ENCODE data around the gene MOB3C.
"Not testable (repeated sequence)": the region's sequence is repeated elsewhere in the genome, so short reads cannot be mapped to it uniquely, and the experiment has no call there.

Gene MOB3C

GRCh38 chr1:46616277-46617107 is at the start of gene MOB3C:
MOB3C (minus strand) TSS chr1:46616811; CDS start chr1:46613321, 3,490 bp downstream.
- peak; percentile 34 for DNase-seq (ENCODE audit: low read depth)

GRCh38 chr1:46665983-46666382 is 49.4 kb upstream of the MOB3C start:
- DNase-seq (ENCODE audit: low read depth), result no peak

GRCh38 chr1:46662919-46663318 is 46.3 kb upstream of the MOB3C start:
- DNase-seq (ENCODE audit: low read depth), result not testable (repeated sequence)

- DNase-seq (ENCODE audit: low read depth), result not testable (repeated sequence)
Observed at GRCh38 chr1:46660116-46660515, 43.5 kb upstream of the MOB3C start.

- DNase-seq (ENCODE audit: low read depth), result no peak
Observed at GRCh38 chr1:46659307-46659870, 42.8 kb upstream of the MOB3C start.

- no peak for DNase-seq (ENCODE audit: low read depth)
Observed at GRCh38 chr1:46657775-46658174, 41.2 kb upstream of the MOB3C start.

DNA sequence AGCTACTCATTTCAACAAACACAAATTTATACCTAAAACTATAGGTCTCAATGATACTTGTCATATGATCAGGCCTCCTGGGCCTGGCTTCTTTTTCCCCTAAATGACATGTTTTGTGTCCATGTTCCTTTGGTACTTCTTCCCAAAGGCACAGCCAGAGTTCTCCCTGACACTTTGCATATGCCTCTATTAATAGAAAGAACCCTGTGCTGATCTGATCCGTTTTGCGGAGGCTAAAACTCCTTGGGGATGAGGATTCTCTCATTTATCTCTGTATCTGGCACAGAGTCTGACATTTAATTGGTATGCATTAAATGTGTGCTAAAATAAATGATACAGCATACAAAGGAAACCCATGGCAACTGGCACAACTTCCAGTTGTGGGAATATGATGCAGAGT is 40.0 kb upstream of the MOB3C start:
- no peak for DNase-seq (ENCODE audit: low read depth)

GRCh38 chr1:46655848-46656247 is 39.2 kb upstream of the MOB3C start:
- DNase-seq (ENCODE audit: low read depth), result no peak

DNA sequence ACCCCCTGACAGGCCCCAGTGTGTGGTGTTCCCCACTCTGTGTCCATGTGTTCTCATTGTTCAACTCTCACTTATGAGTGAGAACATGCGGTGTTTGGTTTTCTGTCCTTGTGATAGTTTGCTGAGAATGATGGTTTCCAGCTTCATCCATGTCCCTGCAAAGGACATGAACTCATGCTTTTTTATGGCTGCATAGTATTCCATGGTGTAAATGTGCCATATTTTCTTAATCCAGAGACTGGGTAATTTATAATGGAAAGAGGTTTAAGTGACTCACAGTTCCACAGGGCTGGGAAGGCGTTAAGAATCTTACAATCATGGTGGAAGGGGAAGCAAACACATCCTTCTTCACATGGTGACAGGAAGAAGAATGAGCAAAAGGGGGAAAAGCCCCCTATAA is 38.1 kb upstream of the MOB3C start:
- DNase-seq (ENCODE audit: low read depth), result not testable (repeated sequence)

DNA sequence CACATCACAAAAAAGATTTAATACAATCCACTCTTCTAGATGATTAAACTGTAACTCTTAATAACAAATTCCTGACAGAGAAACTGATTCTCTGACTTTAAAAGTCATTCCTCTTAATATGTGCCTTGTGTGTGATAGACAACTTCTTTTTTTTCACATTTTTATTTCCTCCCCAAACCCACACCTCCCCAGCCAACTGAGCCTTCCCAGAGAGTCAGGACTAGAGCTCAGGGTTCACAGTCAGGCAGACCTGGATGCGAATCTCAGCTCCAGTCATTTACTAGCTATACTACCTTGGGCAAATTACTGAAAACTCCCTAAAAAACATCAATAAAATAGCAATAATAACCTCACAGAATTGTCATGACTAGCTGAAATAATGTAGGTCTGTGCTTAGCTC is 37.4 kb upstream of the MOB3C start:
- no peak for DNase-seq (ENCODE audit: low read depth)

DNA sequence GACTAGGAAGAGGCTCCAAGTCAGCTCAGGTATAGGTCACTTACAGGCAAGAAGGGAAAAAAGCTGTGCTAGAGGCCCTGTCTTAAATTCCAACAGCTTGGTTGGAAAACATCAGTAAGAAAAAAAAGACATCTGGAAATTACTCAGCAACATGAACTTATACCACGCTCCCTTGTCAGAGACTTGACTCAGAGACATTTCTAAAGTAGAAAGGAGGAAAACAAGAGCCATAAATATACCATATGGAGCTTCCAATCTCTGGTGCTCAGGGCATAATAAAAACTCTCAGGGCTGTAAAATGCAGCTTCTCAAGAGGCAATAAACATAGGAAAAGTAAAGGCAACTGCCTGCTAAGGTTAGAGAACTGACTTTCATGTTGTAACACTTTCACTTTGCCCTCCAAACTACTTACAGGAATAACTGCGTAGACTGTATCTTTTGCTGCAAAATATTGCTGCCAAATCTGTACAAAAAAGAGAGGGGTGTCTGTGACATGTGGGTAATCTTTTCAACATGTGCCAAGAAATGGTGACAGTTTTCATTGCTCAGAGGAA is 36.9 kb upstream of the MOB3C start:
- no peak for DNase-seq (ENCODE audit: low read depth)

GRCh38 chr1:46652321-46653100 is 35.9 kb upstream of the MOB3C start:
- no peak for DNase-seq (ENCODE audit: low read depth)

- not testable (repeated sequence) for DNase-seq (ENCODE audit: low read depth)
Observed at GRCh38 chr1:46651152-46651551, 34.5 kb upstream of the MOB3C start.

DNA sequence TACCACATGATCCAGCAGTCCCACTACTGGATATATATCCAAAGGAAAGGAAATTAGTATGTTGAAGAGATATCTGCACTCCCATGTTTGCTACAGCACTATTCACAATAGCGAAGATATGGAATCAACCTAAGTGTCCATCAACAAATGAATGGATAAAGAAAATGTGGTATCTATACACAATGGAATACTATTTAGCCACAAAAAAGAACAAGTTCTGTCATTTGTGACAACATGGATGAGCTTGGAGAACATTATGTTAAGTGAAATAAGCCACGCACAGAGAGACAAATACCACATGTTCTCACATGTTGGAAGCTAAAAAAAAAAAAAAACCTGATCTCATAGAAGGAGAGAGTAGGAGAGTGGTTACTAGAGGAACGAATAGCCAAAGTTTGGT is 33.9 kb upstream of the MOB3C start:
- no peak for DNase-seq (ENCODE audit: low read depth)

DNA sequence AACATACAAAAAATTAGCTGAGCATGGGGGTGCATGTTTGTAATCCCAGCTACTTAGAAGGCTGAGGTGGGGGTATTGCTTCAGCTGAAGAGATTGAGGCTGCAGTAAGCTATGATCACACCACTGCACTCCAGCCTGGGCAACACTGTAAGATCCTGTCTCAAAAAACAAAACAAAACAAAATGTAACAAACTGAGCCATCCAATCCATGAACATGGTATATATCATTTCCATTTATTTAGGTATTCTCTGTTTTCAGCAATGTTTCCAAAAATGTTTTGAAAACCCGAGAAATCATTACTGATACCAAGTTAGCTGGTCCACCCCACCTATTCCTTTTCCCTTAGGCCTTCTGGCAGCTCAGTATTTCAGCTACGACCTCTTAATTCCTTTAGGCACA is 33.2 kb upstream of the MOB3C start:
- no peak for DNase-seq (ENCODE audit: low read depth)

DNA sequence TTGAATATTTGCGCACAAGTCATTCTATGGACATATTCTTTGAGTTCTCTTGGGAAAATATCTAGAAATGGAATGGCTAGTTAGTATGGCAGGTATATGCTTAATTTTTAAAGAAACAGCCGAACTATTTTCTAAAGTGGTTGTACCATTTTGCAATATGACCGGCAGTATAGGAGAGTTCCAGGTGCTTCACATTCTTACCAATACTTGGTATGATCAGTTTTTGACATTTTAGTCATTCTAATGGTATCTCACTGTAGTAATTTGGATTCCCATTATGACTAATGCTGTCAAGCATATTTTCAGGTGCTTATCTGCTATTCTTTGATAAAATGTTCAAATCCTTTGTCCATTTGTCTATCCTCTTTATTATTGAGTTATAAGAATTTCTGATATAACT is 31.0 kb upstream of the MOB3C start:
- no peak for DNase-seq (ENCODE audit: low read depth)

GRCh38 chr1:46646844-46647243 is 30.2 kb upstream of the MOB3C start:
- no peak for DNase-seq (ENCODE audit: low read depth)

- no peak for DNase-seq (ENCODE audit: low read depth)
Observed at GRCh38 chr1:46646331-46646730, 29.7 kb upstream of the MOB3C start.

- DNase-seq (ENCODE audit: low read depth), result no peak
Observed at GRCh38 chr1:46645815-46646214, 29.2 kb upstream of the MOB3C start.

GRCh38 chr1:46643368-46643775 is 26.8 kb upstream of the MOB3C start:
- no peak for DNase-seq (ENCODE audit: low read depth)

- no peak for DNase-seq (ENCODE audit: low read depth)
Observed at GRCh38 chr1:46642115-46642680, 25.6 kb upstream of the MOB3C start.

GRCh38 chr1:46639547-46639946 is 22.9 kb upstream of the MOB3C start:
- no peak for DNase-seq (ENCODE audit: low read depth)

Data from stimulated activated CD8-positive, alpha-beta memory T cell treated with anti-CD3 and anti-CD28 coated beads, Interleukin-7, amount 100 ng/mL, for 24 hours (primary cell).